CD4-positive, CD25-positive, alpha-beta regulatory T cell (primary cell): ENCODE measurements around the gene GTPBP1. TPM values are rescaled to one million over a fixed set of nuclear protein-coding genes. Genes with fewer than 3 reads are reported as not detected.

ENCODE experiments used
- ATAC-seq, 2 donors: fragments of 150-1000 bp; cut with Tn5 transposase; one replicate each; pipeline ENCODE4 v1.10.0; 2021; ENCODE audit warnings: low read depth in 2 of 2, moderate number of reproducible peaks in 2 of 2, moderate library complexity in 1 of 2
- DNase-seq, 3 donors: peaks; one replicate each; pipeline versions ENCODE4 v3.0.0 to v3.0.0-alpha.2; 2012 to 2022; ENCODE audit warnings: mixed read lengths in 1 of 3
- H3K27ac ChIP-seq: one replicate; pipeline ENCODE4 v1.7.0; 2013; ENCODE audit warnings: mild to moderate bottlenecking, low read length; ENCODE audit not compliant: insufficient read depth, poor library complexity, severe bottlenecking
- H3K27me3 ChIP-seq: one replicate; pipeline ENCODE4 v1.7.0; 2013; ENCODE audit warnings: low read length; ENCODE audit not compliant: control insufficient read depth, insufficient read depth
- H3K36me3 ChIP-seq: one replicate; pipeline ENCODE4 v1.7.0; 2013; ENCODE audit warnings: mild to moderate bottlenecking, low read length, moderate library complexity; ENCODE audit not compliant: control insufficient read depth, insufficient read depth
- H3K4me1 ChIP-seq: 2 replicates; pipeline ENCODE4 v1.7.0; 2013; ENCODE audit warnings: mild to moderate bottlenecking, low read length; ENCODE audit not compliant: insufficient read depth, control insufficient read depth, poor library complexity, severe bottlenecking
- H3K4me3 ChIP-seq: one replicate; pipeline ENCODE4 v1.7.0; 2013; ENCODE audit warnings: low read depth, mild to moderate bottlenecking, low read length, moderate library complexity
- H3K9me3 ChIP-seq, 2 experiments: 1 replicate in 1 of 2; 2 replicates in 1 of 2; pipeline ENCODE4 v1.7.0; 2013; ENCODE audit warnings: low read length in 2 of 2, mild to moderate bottlenecking in 1 of 2, moderate library complexity in 1 of 2; ENCODE audit not compliant: control insufficient read depth in 2 of 2
- H3K27ac Mint-ChIP-seq, 3 donors: one replicate each; pipeline ENCODE4 v1.8.0; 2020 to 2022; ENCODE audit warnings: mild to moderate bottlenecking in 3 of 3, mixed read lengths in 3 of 3, moderate library complexity in 2 of 3
- H3K27me3 Mint-ChIP-seq: one replicate; pipeline ENCODE4 v1.8.0; 2022; ENCODE audit warnings: mild to moderate bottlenecking, mixed read lengths
- H3K36me3 Mint-ChIP-seq: one replicate; pipeline ENCODE4 v1.8.0; 2020; ENCODE audit warnings: mixed read lengths
- H3K4me1 Mint-ChIP-seq, 4 donors: one replicate each; pipeline ENCODE4 v1.8.0; 2020 to 2022; ENCODE audit warnings: mixed read lengths in 4 of 4, mild to moderate bottlenecking in 1 of 4
- H3K4me3 Mint-ChIP-seq, 4 donors: one replicate each; pipeline ENCODE4 v1.8.0; 2020 to 2022; ENCODE audit warnings: mild to moderate bottlenecking in 4 of 4, mixed read lengths in 4 of 4, moderate library complexity in 3 of 4
- H3K9me3 Mint-ChIP-seq, 7 donors: one replicate each; pipeline ENCODE4 v1.8.0; 2020 to 2022; ENCODE audit warnings: mixed read lengths in 7 of 7, mild to moderate bottlenecking in 3 of 7, moderate library complexity in 2 of 7
- polyA plus RNA-seq, 4 donors: library from polyadenylated mRNA; unstranded; fragments of 300-500 nt; fragmentation: Illumina TruSeq; gene quantifications; one replicate each; pipeline ENCODE4 v1.2.3, GENCODE V29; 2021
- total RNA-seq: library from RNA; stranded (reverse); gene quantifications from one replicate; pipeline ENCODE4 v1.2.3, GENCODE V29; 2022

Gene GTPBP1
- total and polyA plus RNA-seq, 5 donors from 2014 or later = 25.4 to 285 (median 25.8) TPM

GRCh38 chr22:38698407-38699094 lies 7.2 kb upstream of the GTPBP1 start:
- DNase-seq (no peak), ATAC-seq (no peak)
- H3K4me1 Mint-ChIP-seq = peaks cover 36 to 63% (median 43%) of the 10 kb centered on the region in 4 donors

GRCh38 chr22:38699143-38699542 lies 6.6 kb upstream of the GTPBP1 start:
- Histone ChIP-seq H3K9me3 (no peaks in the 10 kb centered on the region), H3K4me1 (peaks cover 64% of the 10 kb centered on the region), H3K27me3 (no peaks in the 10 kb centered on the region), H3K36me3 (no peaks in the 10 kb centered on the region), H3K4me3 (peak overlapping the region; percentile 82), H3K27ac (peak overlapping the region; percentile 97)
- DNase-seq = peak in 1 of 3 donors; percentile 22
- peak overlapping the region; percentile 96 to 98 (median 97) for H3K27ac Mint-ChIP-seq
- H3K9me3 Mint-ChIP-seq = no peaks in the 10 kb centered on the region
- peaks cover 9% of the 10 kb centered on the region for H3K36me3 Mint-ChIP-seq
- H3K4me3 Mint-ChIP-seq = peak overlapping the region; percentile 87 to 95 (median 94)
- H3K4me1 Mint-ChIP-seq = peaks cover 36 to 63% (median 42%) of the 10 kb centered on the region in 4 donors
- peaks cover 4% of the 10 kb centered on the region for H3K27me3 Mint-ChIP-seq
- ATAC-seq = no peak

More at GRCh38 chr22:38698407-38699094, 7.2 kb upstream of the GTPBP1 start:
- Mint-ChIP-seq H3K27ac (peak overlapping the region; percentile 56 to 98 (median 97)), H3K36me3 (peaks cover 9% of the 10 kb centered on the region), H3K4me3 (peak overlapping the region; percentile 87 to 95 (median 94)), H3K27me3 (peaks cover 4% of the 10 kb centered on the region), H3K9me3 (no peaks in the 10 kb centered on the region)
- Histone ChIP-seq H3K9me3 (no peaks in the 10 kb centered on the region), H3K27me3 (no peaks in the 10 kb centered on the region), H3K27ac (peak overlapping the region; percentile 97), H3K4me3 (peak overlapping the region; percentile 82), H3K36me3 (no peaks in the 10 kb centered on the region), H3K4me1 (peaks cover 64% of the 10 kb centered on the region)

DNA sequence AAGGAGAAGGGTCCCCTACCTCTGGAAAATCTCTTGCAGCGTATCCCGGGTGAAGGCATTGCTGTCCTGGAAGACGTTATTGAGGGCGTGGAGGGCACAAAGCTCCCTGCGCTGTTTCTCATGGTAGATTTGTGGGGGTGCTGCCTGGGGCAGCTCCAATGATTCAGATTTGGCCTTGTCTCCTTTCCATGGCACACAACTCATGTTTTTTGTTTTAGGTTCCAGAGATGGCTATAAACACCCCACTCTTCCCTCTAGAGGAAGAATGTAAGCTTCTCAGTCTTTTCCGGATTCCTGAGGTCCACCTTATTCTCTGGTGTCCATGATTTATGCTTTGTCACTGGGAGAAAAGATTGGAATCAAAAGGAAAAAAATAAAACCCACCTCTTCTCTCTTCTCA lies 6.0 kb upstream of the GTPBP1 start:
- Histone ChIP-seq H3K9me3 (no peaks in the 10 kb centered on the region), H3K36me3 (no peaks in the 10 kb centered on the region), H3K27ac (peak overlapping the region; percentile 97), H3K27me3 (no peaks in the 10 kb centered on the region), H3K4me1 (peaks cover 65% of the 10 kb centered on the region), H3K4me3 (peak overlapping the region; percentile 82)
- DNase-seq (peak in 1 of 3 donors; percentile 8), ATAC-seq (no peak)
- Mint-ChIP-seq H3K36me3 (peaks cover 7% of the 10 kb centered on the region), H3K27ac (peak overlapping the region; percentile 96 to 98 (median 97)), H3K4me1 (peaks cover 34 to 62% (median 42%) of the 10 kb centered on the region in 4 donors), H3K27me3 (peaks cover 4% of the 10 kb centered on the region), H3K9me3 (no peaks in the 10 kb centered on the region), H3K4me3 (peak overlapping the region; percentile 87 to 95 (median 94))

DNA sequence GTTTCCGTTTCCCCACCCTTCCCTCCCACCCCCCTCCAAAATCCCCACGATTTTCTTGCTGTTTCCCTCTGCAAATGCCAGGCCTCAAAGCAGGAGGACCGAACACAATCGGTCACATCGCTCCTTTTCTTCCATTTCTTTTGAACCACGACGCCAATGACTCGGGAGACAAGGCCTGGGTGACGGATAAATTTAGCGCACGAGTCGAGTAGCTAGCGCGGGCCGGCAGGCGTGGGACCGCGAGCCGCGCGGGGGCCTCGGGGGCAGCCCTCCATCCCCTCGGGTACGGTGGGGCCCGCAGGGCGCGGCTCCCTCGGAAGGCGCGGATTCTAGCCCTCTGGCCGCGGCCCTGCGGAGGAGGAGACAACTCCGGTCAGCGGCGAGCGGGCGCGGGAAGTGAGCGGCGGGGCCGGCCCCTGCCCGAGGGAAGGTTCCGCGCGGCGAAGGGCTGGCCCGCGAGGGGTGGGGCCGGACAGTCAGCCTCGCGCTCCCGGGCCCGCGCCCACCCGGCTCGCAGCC lies 5.4 kb upstream of the GTPBP1 start:
- Histone ChIP-seq H3K36me3 (no peaks in the 10 kb centered on the region), H3K27ac (peak overlapping the region; percentile 97), H3K4me3 (peak overlapping the region; percentile 82), H3K27me3 (no peaks in the 10 kb centered on the region), H3K4me1 (peaks cover 66% of the 10 kb centered on the region), H3K9me3 (no peaks in the 10 kb centered on the region)
- no peaks in the 10 kb centered on the region for H3K9me3 Mint-ChIP-seq
- H3K4me3 Mint-ChIP-seq = peak overlapping the region; percentile 87 to 98 (median 96)
- H3K27ac Mint-ChIP-seq = peak overlapping the region; percentile 96 to 98 (median 97)
- peaks cover 4% of the 10 kb centered on the region for H3K27me3 Mint-ChIP-seq
- H3K4me1 Mint-ChIP-seq = peaks cover 31 to 62% (median 42%) of the 10 kb centered on the region in 4 donors
- H3K36me3 Mint-ChIP-seq = peaks cover 5% of the 10 kb centered on the region
- ATAC-seq = peak in 1 of 2 donors; percentile 0
- DNase-seq = peak in 2 of 3 donors; percentile 39 to 44

DNA sequence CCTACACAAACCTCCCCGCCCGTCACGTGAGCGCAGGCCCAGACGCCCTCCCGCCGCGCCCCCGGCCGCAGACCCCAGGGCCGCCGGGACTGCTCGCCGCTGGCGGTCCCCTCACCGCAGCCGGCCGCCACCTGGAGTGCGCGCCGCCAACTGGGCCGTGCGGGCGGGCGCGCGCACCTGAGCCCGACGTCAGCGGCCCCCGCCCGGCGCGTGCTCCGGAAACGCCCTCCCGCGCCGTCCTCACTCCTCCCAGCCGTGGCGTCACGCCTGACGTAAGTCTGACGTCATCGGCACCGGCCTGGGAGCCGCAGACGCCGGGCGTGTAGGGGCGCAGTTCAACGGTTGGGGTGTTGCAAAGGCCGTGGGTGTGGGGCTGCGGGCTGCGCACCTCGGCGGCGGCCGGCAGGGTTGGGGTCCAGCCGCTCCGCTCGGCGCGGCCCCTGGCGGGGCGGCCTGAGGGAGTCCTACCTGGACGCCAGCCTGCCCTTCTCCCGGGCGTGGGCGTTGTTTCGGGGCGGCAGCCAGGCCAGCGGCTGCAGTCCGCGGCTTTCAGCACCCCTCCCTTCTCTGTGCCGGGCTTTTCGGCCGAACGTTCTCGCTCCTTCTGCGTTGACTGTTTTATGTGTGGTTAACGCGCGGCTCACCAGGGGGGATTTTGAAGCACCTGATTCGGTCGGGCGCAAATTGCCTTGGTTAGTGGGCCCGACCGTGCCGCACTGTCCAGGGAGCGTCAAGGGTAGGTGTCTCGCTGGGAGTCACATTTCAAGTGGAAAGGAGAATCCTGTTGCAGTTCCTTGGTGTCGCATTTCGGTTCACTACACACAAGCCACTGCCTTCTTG lies 4.7 kb upstream of the GTPBP1 start, which contains the start of gene JOSD1:
TSS of gene JOSD1 (minus strand) at position 155 of the 840 bp plus-strand sequence. CDS start 956 bp downstream, outside the sequence.
- Mint-ChIP-seq H3K9me3 (no peaks in the 10 kb centered on the region), H3K27ac (peak within 1 kb of the TSS; percentile 99 to 100 (median 99)), H3K36me3 (peaks cover 5% of the 10 kb centered on the region), H3K4me1 (peaks cover 31 to 66% (median 43%) of the 10 kb centered on the region in 4 donors), H3K4me3 (peak within 1 kb of the TSS; percentile 94 to 98 (median 97)), H3K27me3 (peaks cover 4% of the 10 kb centered on the region)
- DNase-seq (peak; percentile 97 to 99 (median 98)), ATAC-seq (peak; percentile 27 to 35)
- H3K27me3 ChIP-seq = no peaks in the 10 kb centered on the region
- H3K36me3 ChIP-seq = no peaks in the 10 kb centered on the region
- peaks cover 66% of the 10 kb centered on the region for H3K4me1 ChIP-seq
- peak within 1 kb of the TSS; percentile 97 for H3K27ac ChIP-seq
- H3K9me3 ChIP-seq = no peaks in the 10 kb centered on the region
- peak within 1 kb of the TSS; percentile 90 for H3K4me3 ChIP-seq

DNA sequence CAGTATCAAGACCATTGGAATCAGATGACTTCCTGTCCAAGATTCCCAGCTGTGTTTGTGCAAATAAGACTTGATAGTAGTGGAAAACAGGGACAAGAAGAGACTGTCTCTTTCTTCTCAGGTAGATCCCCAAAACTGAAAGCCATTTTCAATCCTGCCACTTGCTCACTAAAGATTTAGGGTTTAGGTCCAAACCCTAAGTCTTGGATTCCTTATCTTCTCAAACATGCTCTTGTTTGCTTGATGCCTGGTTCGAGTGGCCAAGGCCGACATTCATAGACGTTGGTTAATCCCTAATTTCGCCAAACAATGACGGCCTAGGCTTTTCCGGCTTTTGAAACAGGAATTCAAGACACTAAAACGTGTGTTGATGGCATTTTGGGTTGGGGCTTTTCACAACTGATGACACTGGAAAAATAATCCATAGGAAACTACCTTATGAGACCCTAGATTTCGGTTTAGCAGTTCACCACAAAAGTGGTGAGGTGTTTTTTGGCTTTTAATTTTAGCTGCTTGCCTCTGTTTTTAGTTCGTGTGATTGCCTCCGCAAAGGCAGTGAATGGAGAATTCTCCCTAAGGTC lies 1.0 kb upstream of the GTPBP1 start:
- peaks cover 59% of the 10 kb centered on the region for H3K4me1 ChIP-seq
- Mint-ChIP-seq H3K4me1 (peaks cover 9 to 62% (median 37%) of the 10 kb centered on the region in 4 donors), H3K27me3 (peaks cover 4% of the 10 kb centered on the region), H3K27ac (peak overlapping the region; percentile 93 to 99 (median 98)), H3K36me3 (no peaks in the 10 kb centered on the region), H3K9me3 (no peaks in the 10 kb centered on the region), H3K4me3 (peak overlapping the region; percentile 80 to 92 (median 84))
- H3K4me3 ChIP-seq = peak overlapping the region; percentile 90
- ATAC-seq (no peak), DNase-seq (peak in 1 of 3 donors; percentile 31)
- H3K9me3 ChIP-seq = no peaks in the 10 kb centered on the region
- H3K27ac ChIP-seq = peak overlapping the region; percentile 87
- peaks cover 5% of the 10 kb centered on the region for H3K36me3 ChIP-seq
- no peaks in the 10 kb centered on the region for H3K27me3 ChIP-seq
